ENCODE measurements around the gene ABCC5.

ABCC5 gene

GRCh38 chr3:183920416-183920815, 97.3 kb downstream of the ABCC5 start:
- Histone ChIP-seq H3K27me3 (ENCODE audit: control insufficient read depth, insufficient read depth, low read length) (no peaks in the 10 kb centered on the region), H3K27ac (ENCODE audit: low read depth, low read length) (no peak overlapping the region), H3K9me3 (ENCODE audit: control insufficient read depth, insufficient read depth, low read length) (no peaks in the 10 kb centered on the region), H3K9ac (ENCODE audit: low read depth, low read length) (no peak overlapping the region), H3K36me3 (ENCODE audit: control insufficient read depth, insufficient read depth, low read length) (peaks cover 43% of the 10 kb centered on the region), H3K4me1 (ENCODE audit: control insufficient read depth, insufficient read depth, low read length) (no peaks in the 10 kb centered on the region), H3K4me3 (ENCODE audit: low read depth, low read length) (no peak overlapping the region)

- no peak overlapping the region for H3K27ac ChIP-seq (ENCODE audit: low read depth, low read length)
- H3K4me1 ChIP-seq (ENCODE audit: control insufficient read depth, insufficient read depth, low read length), result no peaks in the 10 kb centered on the region
- no peaks in the 10 kb centered on the region for H3K9me3 ChIP-seq (ENCODE audit: control insufficient read depth, insufficient read depth, low read length)
- peaks cover 26% of the 10 kb centered on the region for H3K36me3 ChIP-seq (ENCODE audit: control insufficient read depth, insufficient read depth, low read length)
- no peaks in the 10 kb centered on the region for H3K27me3 ChIP-seq (ENCODE audit: control insufficient read depth, insufficient read depth, low read length)
- H3K9ac ChIP-seq (ENCODE audit: low read depth, low read length), result no peak overlapping the region
- H3K4me3 ChIP-seq (ENCODE audit: low read depth, low read length), result no peak overlapping the region
Observed at GRCh38 chr3:183918178-183918577, 99.5 kb downstream of the ABCC5 start.

- H3K9ac ChIP-seq (ENCODE audit: low read depth, low read length), result no peak overlapping the region
- no peaks in the 10 kb centered on the region for H3K9me3 ChIP-seq (ENCODE audit: control insufficient read depth, insufficient read depth, low read length)
- H3K4me3 ChIP-seq (ENCODE audit: low read depth, low read length), result no peak overlapping the region
- H3K36me3 ChIP-seq (ENCODE audit: control insufficient read depth, insufficient read depth, low read length), result peaks cover 25% of the 10 kb centered on the region
- H3K4me1 ChIP-seq (ENCODE audit: control insufficient read depth, insufficient read depth, low read length), result no peaks in the 10 kb centered on the region
- no peak overlapping the region for H3K27ac ChIP-seq (ENCODE audit: low read depth, low read length)
- no peaks in the 10 kb centered on the region for H3K27me3 ChIP-seq (ENCODE audit: control insufficient read depth, insufficient read depth, low read length)
Observed at GRCh38 chr3:183917776-183918175, 99.9 kb downstream of the ABCC5 start.

- Histone ChIP-seq H3K9me3 (ENCODE audit: control insufficient read depth, insufficient read depth, low read length) (no peaks in the 10 kb centered on the region), H3K9ac (ENCODE audit: low read depth, low read length) (no peak overlapping the region), H3K27ac (ENCODE audit: low read depth, low read length) (no peak overlapping the region), H3K4me3 (ENCODE audit: low read depth, low read length) (no peak overlapping the region), H3K27me3 (ENCODE audit: control insufficient read depth, insufficient read depth, low read length) (no peaks in the 10 kb centered on the region), H3K36me3 (ENCODE audit: control insufficient read depth, insufficient read depth, low read length) (peaks cover 4% of the 10 kb centered on the region), H3K4me1 (ENCODE audit: control insufficient read depth, insufficient read depth, low read length) (no peaks in the 10 kb centered on the region)
Observed at GRCh38 chr3:183914856-183915255, 102.8 kb downstream of the ABCC5 start.

- Histone ChIP-seq H3K27ac (ENCODE audit: low read depth, low read length) (no peak overlapping the region), H3K9me3 (ENCODE audit: control insufficient read depth, insufficient read depth, low read length) (no peaks in the 10 kb centered on the region), H3K36me3 (ENCODE audit: control insufficient read depth, insufficient read depth, low read length) (no peaks in the 10 kb centered on the region), H3K4me1 (ENCODE audit: control insufficient read depth, insufficient read depth, low read length) (no peaks in the 10 kb centered on the region), H3K9ac (ENCODE audit: low read depth, low read length) (no peak overlapping the region), H3K4me3 (ENCODE audit: low read depth, low read length) (no peak overlapping the region), H3K27me3 (ENCODE audit: control insufficient read depth, insufficient read depth, low read length) (no peaks in the 10 kb centered on the region)
Observed at GRCh38 chr3:183913580-183913920, 104.1 kb downstream of the ABCC5 start.

GRCh38 chr3:183912895-183913579, 104.6 kb downstream of the ABCC5 start:
- no peaks in the 10 kb centered on the region for H3K4me1 ChIP-seq (ENCODE audit: control insufficient read depth, insufficient read depth, low read length)
- H3K36me3 ChIP-seq (ENCODE audit: control insufficient read depth, insufficient read depth, low read length), result no peaks in the 10 kb centered on the region
- H3K27ac ChIP-seq (ENCODE audit: low read depth, low read length), result no peak overlapping the region
- no peaks in the 10 kb centered on the region for H3K9me3 ChIP-seq (ENCODE audit: control insufficient read depth, insufficient read depth, low read length)
- H3K27me3 ChIP-seq (ENCODE audit: control insufficient read depth, insufficient read depth, low read length), result no peaks in the 10 kb centered on the region
- H3K4me3 ChIP-seq (ENCODE audit: low read depth, low read length), result no peak overlapping the region
- no peak overlapping the region for H3K9ac ChIP-seq (ENCODE audit: low read depth, low read length)

GRCh38 chr3:183911763-183912506, 105.7 kb downstream of the ABCC5 start:
- Histone ChIP-seq H3K9me3 (ENCODE audit: control insufficient read depth, insufficient read depth, low read length) (no peaks in the 10 kb centered on the region), H3K4me3 (ENCODE audit: low read depth, low read length) (no peak overlapping the region), H3K27me3 (ENCODE audit: control insufficient read depth, insufficient read depth, low read length) (no peaks in the 10 kb centered on the region), H3K4me1 (ENCODE audit: control insufficient read depth, insufficient read depth, low read length) (no peaks in the 10 kb centered on the region), H3K9ac (ENCODE audit: low read depth, low read length) (no peak overlapping the region), H3K36me3 (ENCODE audit: control insufficient read depth, insufficient read depth, low read length) (no peaks in the 10 kb centered on the region), H3K27ac (ENCODE audit: low read depth, low read length) (no peak overlapping the region)

GRCh38 chr3:183911087-183911486, 106.6 kb downstream of the ABCC5 start:
- no peaks in the 10 kb centered on the region for H3K9me3 ChIP-seq (ENCODE audit: control insufficient read depth, insufficient read depth, low read length)
- no peak overlapping the region for H3K27ac ChIP-seq (ENCODE audit: low read depth, low read length)
- no peak overlapping the region for H3K9ac ChIP-seq (ENCODE audit: low read depth, low read length)
- H3K4me1 ChIP-seq (ENCODE audit: control insufficient read depth, insufficient read depth, low read length), result no peaks in the 10 kb centered on the region
- no peaks in the 10 kb centered on the region for H3K36me3 ChIP-seq (ENCODE audit: control insufficient read depth, insufficient read depth, low read length)
- H3K4me3 ChIP-seq (ENCODE audit: low read depth, low read length), result no peak overlapping the region
- no peaks in the 10 kb centered on the region for H3K27me3 ChIP-seq (ENCODE audit: control insufficient read depth, insufficient read depth, low read length)

GRCh38 chr3:183909030-183909600, 108.6 kb downstream of the ABCC5 start:
- H3K27ac ChIP-seq (ENCODE audit: low read depth, low read length), result no peak overlapping the region
- H3K4me1 ChIP-seq (ENCODE audit: control insufficient read depth, insufficient read depth, low read length), result no peaks in the 10 kb centered on the region
- H3K9ac ChIP-seq (ENCODE audit: low read depth, low read length), result no peak overlapping the region
- H3K9me3 ChIP-seq (ENCODE audit: control insufficient read depth, insufficient read depth, low read length), result no peaks in the 10 kb centered on the region
- H3K4me3 ChIP-seq (ENCODE audit: low read depth, low read length), result no peak overlapping the region
- no peaks in the 10 kb centered on the region for H3K36me3 ChIP-seq (ENCODE audit: control insufficient read depth, insufficient read depth, low read length)
- H3K27me3 ChIP-seq (ENCODE audit: control insufficient read depth, insufficient read depth, low read length), result no peaks in the 10 kb centered on the region

GRCh38 chr3:183907911-183908331, 109.8 kb downstream of the ABCC5 start:
- Histone ChIP-seq H3K4me1 (ENCODE audit: control insufficient read depth, insufficient read depth, low read length) (no peaks in the 10 kb centered on the region), H3K36me3 (ENCODE audit: control insufficient read depth, insufficient read depth, low read length) (no peaks in the 10 kb centered on the region), H3K4me3 (ENCODE audit: low read depth, low read length) (no peak overlapping the region), H3K9me3 (ENCODE audit: control insufficient read depth, insufficient read depth, low read length) (no peaks in the 10 kb centered on the region), H3K27ac (ENCODE audit: low read depth, low read length) (no peak overlapping the region), H3K9ac (ENCODE audit: low read depth, low read length) (no peak overlapping the region), H3K27me3 (ENCODE audit: control insufficient read depth, insufficient read depth, low read length) (no peaks in the 10 kb centered on the region)

- no peaks in the 10 kb centered on the region for H3K4me1 ChIP-seq (ENCODE audit: control insufficient read depth, insufficient read depth, low read length)
Observed at GRCh38 chr3:183907176-183907575, 110.5 kb downstream of the ABCC5 start.

More at GRCh38 chr3:183907176-183907575, 110.5 kb downstream of the ABCC5 start:
- no peaks in the 10 kb centered on the region for H3K27me3 ChIP-seq (ENCODE audit: control insufficient read depth, insufficient read depth, low read length)
- no peak overlapping the region for H3K4me3 ChIP-seq (ENCODE audit: low read depth, low read length)
- H3K9me3 ChIP-seq (ENCODE audit: control insufficient read depth, insufficient read depth, low read length), result no peaks in the 10 kb centered on the region
- H3K9ac ChIP-seq (ENCODE audit: low read depth, low read length), result no peak overlapping the region
- no peak overlapping the region for H3K27ac ChIP-seq (ENCODE audit: low read depth, low read length)
- no peaks in the 10 kb centered on the region for H3K36me3 ChIP-seq (ENCODE audit: control insufficient read depth, insufficient read depth, low read length)

Measured in HUES48 (cell line).